Activated CD8-positive, alpha-beta memory T cell treated with anti-CD3 and anti-CD28 coated beads for 48 hours (primary cell): Measurements from ENCODE around the gene TIMM23.
"Not testable (repeated sequence)": the region's sequence is repeated elsewhere in the genome, so short reads cannot be mapped to it uniquely, and the experiment has no call there.

Experiments used
- DNase-seq, 3 experiments: peaks; one replicate each; pipeline ENCODE4 v3.0.0-alpha.2; 2020; ENCODE audit warnings: low read depth in 2 of 3, low spot score in 2 of 3

TIMM23 gene

GRCh38 chr10:46020344-46020657 lies 48.0 kb downstream of the TIMM23 start:
- no peak for DNase-seq

- peak; percentile 59 to 83 (median 81) for DNase-seq
These were observed 50.9 kb downstream of the TIMM23 start for GRCh38 chr10:46022978-46023702.

GRCh38 chr10:46024948-46025347 lies 52.7 kb downstream of the TIMM23 start:
- no peak for DNase-seq

- no peak for DNase-seq
These were observed 53.1 kb downstream of the TIMM23 start for GRCh38 chr10:46025406-46025805.

- no peak for DNase-seq
These were observed 53.8 kb downstream of the TIMM23 start for GRCh38 chr10:46026106-46026505.

GRCh38 chr10:46028584-46029460 lies 56.5 kb downstream of the TIMM23 start:
- DNase-seq, result no peak

- no peak for DNase-seq
These were observed 57.3 kb downstream of the TIMM23 start for GRCh38 chr10:46029461-46030030.

- DNase-seq, result peak; percentile 81 to 91 (median 83)
These were observed 58.0 kb downstream of the TIMM23 start, which contains the start of gene NCOA4 for GRCh38 chr10:46030091-46030937. TSS of gene NCOA4 (minus strand) at chr10:46030623. CDS start at chr10:46016680, 13,943 bp downstream.

GRCh38 chr10:46031648-46032532 lies 59.6 kb downstream of the TIMM23 start:
- no peak for DNase-seq

- DNase-seq, result no peak
These were observed 61.3 kb downstream of the TIMM23 start for GRCh38 chr10:46033602-46034011.

GRCh38 chr10:46035923-46036849 lies 63.9 kb downstream of the TIMM23 start:
- DNase-seq, result no peak

- DNase-seq, result no peak
These were observed 65.0 kb downstream of the TIMM23 start for GRCh38 chr10:46037107-46037825.

GRCh38 chr10:46040004-46040403 lies 67.7 kb downstream of the TIMM23 start:
- no peak for DNase-seq

- DNase-seq, result no peak
These were observed 70.2 kb downstream of the TIMM23 start for GRCh38 chr10:46042527-46042926.

- no peak for DNase-seq
These were observed 74.0 kb downstream of the TIMM23 start, which contains the start of gene MSMB for GRCh38 chr10:46046261-46046660. TSS of gene MSMB (minus strand) at chr10:46046269. CDS start at chr10:46046237, 32 bp downstream.

- no peak for DNase-seq
These were observed 75.9 kb downstream of the TIMM23 start for GRCh38 chr10:46048152-46048551.

- not testable (repeated sequence) for DNase-seq
These were observed 77.2 kb downstream of the TIMM23 start for GRCh38 chr10:46049497-46049831.

- DNase-seq, result no peak
These were observed 78.8 kb downstream of the TIMM23 start for GRCh38 chr10:46050941-46051623.
